ENCODE measurements around the gene LRG1.
"Not testable (repeated sequence)": the region's sequence is repeated elsewhere in the genome, so short reads cannot be mapped to it uniquely, and the experiment has no call there.

LRG1 gene

DNA sequence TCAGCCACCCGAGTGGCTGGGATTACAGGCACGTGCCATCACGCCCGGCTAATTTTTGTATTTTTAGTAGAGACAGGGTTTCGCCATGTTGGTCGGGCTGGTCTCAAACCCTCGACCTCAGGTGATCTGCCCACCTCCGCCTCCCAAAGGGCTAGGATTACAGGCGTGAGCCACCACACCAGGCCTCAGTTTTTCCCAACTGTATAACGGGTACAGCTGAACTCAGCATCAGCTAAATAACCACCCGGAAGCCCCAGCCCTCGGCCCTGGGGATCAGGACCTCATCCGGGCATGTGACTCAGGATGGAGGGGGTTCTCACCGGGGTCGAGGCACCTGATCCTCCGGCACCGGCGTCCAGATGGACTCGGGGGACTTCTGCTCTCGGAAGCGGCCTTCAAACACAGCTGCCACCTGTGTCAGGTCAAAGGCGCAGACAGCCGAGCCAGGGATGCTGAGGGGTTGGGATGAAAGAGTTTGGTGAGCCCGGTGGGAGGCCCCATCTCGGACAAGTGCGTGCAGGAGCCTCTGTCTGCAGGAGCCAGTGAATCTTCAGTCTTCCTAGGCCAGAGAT lies 10.7 kb upstream of the LRG1 start:
- no peak for DNase-seq (ENCODE audit: low read depth)

- no peak for DNase-seq (ENCODE audit: low read depth)
These were observed 10.2 kb upstream of the LRG1 start for GRCh38 chr19:4550018-4550417.

DNA sequence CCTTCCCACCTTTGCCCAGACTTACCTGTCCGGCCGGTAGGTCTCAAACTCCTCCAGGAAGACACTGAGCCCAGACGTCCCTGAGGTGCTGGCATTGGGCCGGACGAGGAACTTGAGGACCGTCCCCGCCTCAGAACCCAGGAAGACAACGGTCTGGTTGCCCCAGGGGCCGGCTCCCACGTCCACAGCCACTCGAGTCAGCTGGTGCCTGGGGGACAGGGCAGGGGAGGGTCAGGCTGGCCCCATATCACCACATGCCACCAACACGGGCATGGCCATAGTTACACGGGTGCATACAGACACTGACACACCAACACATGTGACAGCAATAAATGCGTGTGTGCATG lies 8.4 kb upstream of the LRG1 start:
- no peak for DNase-seq (ENCODE audit: low read depth)

DNA sequence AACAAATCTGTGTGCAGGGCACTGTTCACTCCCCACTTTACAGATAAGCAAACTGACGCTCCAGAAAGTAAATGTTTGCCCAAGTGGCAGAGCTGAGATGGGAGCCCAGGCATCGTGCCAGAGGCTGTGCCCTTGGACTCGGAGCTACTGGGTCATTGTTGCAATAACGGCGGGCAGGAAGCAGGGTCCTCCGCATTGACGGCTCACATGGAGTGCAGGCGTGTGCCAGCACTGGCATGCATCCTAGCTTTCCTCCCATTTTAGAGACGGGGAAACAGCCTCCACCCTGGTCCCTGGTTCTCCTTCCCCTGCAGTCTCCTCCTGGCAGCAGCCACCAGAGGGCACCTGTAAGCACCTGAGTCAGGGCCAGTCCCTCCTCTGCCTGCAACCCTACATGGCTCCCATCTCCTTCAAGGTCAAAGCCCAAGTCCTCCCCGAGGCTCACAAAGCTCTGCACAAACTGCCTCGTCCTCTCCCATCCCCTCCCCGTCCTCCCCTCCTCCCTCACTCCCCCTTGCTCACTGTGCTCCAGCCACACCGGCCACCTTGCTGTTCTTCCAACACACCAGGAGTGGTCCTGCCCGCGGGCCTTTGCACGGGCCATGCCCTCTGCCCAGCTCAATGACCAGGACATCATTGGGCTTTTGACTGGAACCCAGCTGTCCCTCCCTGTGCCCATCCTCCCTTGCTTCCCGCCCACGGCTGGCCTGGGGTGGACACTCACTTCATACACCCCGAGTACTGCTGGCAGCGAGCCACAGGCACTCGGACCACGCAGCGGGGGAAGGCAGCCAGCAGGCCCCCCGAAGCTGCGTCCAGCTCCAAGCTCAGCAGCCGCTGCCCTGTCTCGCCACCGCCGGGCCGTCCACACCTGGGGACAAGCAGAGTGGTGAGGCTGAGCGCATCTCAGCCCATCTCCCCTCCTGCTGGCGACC lies 7.7 kb upstream of the LRG1 start:
- no peak for DNase-seq (ENCODE audit: low read depth)

- no peak for DNase-seq (ENCODE audit: low read depth)
These were observed 4.2 kb upstream of the LRG1 start for GRCh38 chr19:4543842-4544647.

DNA sequence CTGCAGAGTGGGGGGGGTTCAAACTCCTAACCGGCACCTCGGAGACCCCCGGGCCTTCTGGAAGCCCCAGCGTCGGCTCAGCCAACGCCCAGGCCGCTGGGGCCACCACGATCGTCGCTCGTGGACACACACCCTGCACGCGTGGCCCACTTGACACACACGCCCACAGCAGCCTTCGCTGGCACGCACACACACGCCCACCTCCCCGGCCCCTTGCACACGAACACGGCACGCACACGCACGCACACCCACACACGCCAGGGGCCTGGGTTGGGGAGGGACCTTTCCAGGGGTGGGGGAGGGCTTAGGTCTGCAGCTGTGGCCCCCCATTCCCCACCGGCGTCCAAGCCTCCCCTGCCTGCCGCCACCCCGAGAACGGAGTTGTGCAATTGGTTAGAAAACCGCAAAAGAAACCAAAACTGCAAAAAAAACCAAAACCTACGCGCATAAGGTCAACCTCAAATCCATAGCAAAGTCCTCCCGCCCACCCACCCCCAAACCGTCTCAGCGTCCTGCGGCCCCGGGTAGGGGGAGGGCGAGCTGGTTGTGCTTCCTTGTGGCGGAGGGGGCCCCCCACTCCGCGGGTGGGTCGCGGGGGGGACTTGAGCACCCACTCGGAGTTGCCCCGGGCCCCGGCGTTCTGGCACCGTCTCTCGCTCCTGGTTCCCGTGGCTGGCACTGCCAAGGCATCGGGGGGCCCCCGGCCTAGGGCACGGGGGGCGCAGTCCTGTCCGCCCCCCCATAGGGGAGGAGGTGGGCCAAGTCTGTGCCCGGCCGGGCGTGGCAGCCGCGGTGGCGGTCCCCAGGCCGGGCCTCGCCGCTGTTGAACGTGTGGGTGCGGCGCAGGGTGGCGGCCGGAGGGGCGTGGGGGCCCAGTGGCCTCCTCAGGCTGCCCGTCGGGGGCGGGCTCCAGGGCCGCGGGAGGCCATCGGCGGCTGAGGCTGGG lies 3.3 kb upstream of the LRG1 start:
- DNase-seq (ENCODE audit: low read depth): no peak

DNA sequence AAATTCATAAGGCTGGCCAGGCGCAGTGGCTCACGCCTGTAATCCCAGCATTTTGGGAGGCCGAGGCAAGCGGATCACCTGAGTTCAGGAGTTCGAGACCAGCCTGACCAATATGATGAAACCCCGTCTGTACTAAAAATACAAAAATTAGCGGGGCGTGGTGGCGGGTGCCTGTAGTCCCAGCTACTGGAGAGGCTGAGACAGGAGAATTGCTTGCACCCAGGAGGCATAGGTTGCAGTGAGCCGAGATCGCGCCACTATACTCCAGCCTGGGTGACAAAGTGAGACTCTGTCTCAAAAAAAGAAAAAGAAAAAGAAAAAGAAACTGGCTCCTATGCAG lies 1.9 kb upstream of the LRG1 start:
- not testable (repeated sequence) for DNase-seq (ENCODE audit: low read depth)

GRCh38 chr19:4541114-4541805 lies 1.4 kb upstream of the LRG1 start:
- DNase-seq (ENCODE audit: low read depth): no peak

DNA sequence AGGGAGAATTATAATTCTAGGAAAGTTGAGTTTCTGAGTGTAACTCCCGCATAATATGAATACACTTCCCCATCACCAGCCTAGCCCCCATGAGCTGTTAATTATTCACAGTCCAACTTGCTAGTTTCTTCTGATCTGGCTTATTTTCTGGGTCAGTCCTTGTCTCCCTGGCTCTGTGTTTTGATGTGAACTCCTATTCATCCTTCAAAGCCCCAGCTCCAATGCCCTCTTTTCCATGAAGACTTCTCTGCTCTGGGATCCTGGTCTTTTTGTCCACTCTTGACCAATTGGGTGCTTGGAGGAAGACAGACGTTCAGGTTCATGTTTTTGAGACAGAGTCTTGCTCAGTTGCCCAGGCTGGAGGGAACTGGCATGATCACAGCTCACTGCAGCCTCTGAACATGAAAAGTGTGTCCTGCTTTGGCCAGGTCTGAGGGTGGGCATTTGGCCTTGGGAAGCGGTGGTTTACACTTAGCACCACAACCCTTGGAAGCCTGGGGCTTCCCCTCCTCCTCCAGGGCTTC lies 605 bp downstream of the LRG1 start:
- no peak for DNase-seq (ENCODE audit: low read depth)

GRCh38 chr19:4538601-4538954 lies 1.3 kb downstream of the LRG1 start:
- no peak for DNase-seq (ENCODE audit: low read depth)

- DNase-seq (ENCODE audit: low read depth): no peak
These were observed 1.8 kb downstream of the LRG1 start for GRCh38 chr19:4537953-4538600.

DNA sequence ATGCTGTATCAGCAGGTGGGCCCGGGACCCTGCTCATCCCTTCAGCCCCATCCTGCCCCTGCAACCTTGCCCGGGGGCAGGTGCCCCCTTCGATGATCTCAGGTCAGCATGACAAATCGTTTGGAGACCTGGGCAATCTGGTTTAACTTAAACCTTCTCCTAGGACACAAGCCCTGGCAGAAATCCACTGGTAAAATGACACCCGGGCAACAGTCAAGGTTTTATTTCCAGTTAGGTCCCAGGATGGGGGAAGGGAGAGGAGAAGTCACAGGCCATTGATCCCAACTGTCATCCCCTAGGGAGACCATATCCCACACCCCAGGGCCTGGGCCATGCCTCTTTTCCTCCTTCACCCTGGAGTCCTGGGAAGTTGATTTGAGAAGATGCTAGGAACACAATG lies 3.0 kb downstream of the LRG1 start:
- DNase-seq (ENCODE audit: low read depth): no peak

DNA sequence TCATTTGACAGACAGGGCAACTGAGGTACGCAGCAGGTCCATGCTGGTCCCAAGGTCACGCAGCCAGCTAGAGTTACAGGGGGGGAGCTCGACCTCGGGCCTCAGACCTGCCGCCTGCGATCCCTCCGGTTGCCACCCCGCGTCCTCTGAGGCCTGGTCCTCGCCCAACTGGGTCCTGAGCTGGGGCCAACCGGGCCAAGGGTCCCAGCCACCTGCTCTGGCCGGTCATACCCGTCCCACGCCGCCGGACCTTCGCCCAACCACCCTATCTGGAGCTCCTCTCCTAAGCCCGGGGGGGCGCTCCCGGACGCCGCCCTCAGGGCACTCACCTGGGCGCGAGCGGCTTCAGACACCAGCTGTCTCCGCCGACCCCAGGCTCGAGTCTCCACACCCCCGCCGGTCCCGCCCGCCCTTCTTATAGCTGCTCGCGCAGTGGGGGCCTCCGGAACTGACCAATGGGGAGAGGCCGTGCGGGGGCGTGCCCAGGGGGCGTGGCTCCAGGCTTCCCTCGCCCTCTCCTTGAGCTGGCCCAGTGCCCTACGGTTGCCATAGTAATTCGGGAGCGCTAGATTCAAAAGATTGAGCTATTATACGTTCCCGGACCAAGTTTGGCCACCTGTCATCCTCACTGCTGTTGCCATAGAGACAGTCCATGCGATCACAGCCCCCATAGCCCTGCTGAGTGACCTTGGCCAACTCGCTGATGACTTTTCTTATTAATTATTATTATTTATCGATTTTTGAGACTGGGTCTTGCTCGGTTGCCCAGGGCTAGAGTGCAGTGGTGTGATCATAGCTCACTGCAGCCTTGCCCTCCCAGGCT lies 4.8 kb downstream of the LRG1 start, which contains the start of gene PLIN5:
PLIN5 (minus strand) TSS at position 389 of the 823 bp plus-strand sequence. CDS start 1,150 bp downstream, outside the sequence.
- no peak for DNase-seq (ENCODE audit: low read depth)

- DNase-seq (ENCODE audit: low read depth): no peak
These were observed 5.9 kb downstream of the LRG1 start for GRCh38 chr19:4533835-4534424.

DNA sequence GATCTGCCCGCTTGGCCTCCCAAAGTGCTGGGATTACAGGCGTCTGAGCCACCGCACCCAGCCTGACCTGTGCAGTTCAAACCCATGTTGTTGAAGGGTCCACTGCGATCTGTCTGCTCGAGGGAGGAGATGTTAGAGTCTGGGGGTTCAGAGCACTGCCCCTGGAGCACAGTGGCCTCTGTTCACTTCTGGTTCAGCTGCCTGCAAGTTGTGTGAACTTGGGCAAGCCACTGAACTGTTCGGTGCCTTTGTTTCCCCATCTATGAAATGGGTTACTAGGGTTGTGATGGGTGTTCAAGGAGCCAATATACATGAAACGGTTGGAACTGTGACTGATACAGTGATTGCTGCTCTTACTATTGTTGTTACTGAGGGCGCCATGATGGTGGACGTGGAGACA lies 6.5 kb downstream of the LRG1 start:
- DNase-seq (ENCODE audit: low read depth): no peak

- DNase-seq (ENCODE audit: low read depth): no peak
These were observed 8.2 kb downstream of the LRG1 start for GRCh38 chr19:4531562-4532165.

- no peak for DNase-seq (ENCODE audit: low read depth)
These were observed 9.8 kb downstream of the LRG1 start for GRCh38 chr19:4529924-4530522.

GRCh38 chr19:4528843-4529242 lies 11.0 kb downstream of the LRG1 start:
- DNase-seq (ENCODE audit: low read depth): no peak

Measured in non-pigmented ciliary epithelial cell (primary cell).